HepG2 (cell line): ENCODE measurements around the gene CRISPLD2. TPM values are rescaled to one million over a fixed set of nuclear protein-coding genes. Genes with fewer than 3 reads are reported as not detected.

Experiments used
- ATAC-seq: fragments of 200-7000 bp; cut with Tn5 transposase; 3 replicates; pipeline ENCODE4 v1.9.1; 2020; ENCODE audit warnings: mild to moderate bottlenecking, moderate library complexity
- BruUV-seq: library from RNA; stranded (reverse); fragments of 400-500 nt; replicated peaks from 2 replicates; lab custom pipeline; 2021; lab: Mats Ljungman, UMichigan
- CTCF ChIA-PET: fragments of 300-600 bp; formaldehyde crosslinking; extraction: SDS; loops from one replicate; lab custom pipeline; 2021; ENCODE audit warnings: low total read pairs, inconsistent platforms, low intra/inter-chr PET ratio; lab: Yijun Ruan, JAX
- POLR2A ChIA-PET: fragments of 350-600 bp; sonication (Branson Sonifier 250); formaldehyde crosslinking; loops from one replicate; lab custom pipeline; 2020; ENCODE audit warnings: antibody characterized with exemption, inconsistent platforms; lab: Yijun Ruan, JAX
- DNase-seq: peaks from one replicate; pipeline ENCODE4 v3.0.0-alpha.2; 2015; ENCODE audit warnings: low spot score
- FAIRE-seq: peaks from 3 replicates; lab custom pipeline; 2011; peaks lifted over from hg19 to GRCh38; lab: Jason Lieb, UNC
- H2AFZ ChIP-seq: one replicate; pipeline ENCODE4 v1.6.1; 2011; ENCODE audit warnings: low read length, inconsistent platforms
- H3K27ac ChIP-seq: fragments of 300-600 bp; 3 replicates; pipeline ENCODE4 v1.8.0; 2011; ENCODE audit warnings: mixed run types, mild to moderate bottlenecking, mixed read lengths, low read length, inconsistent platforms; ENCODE audit not compliant: insufficient read depth; ENCODE audit errors: extremely low read length
- H3K27me3 ChIP-seq, 2 experiments: fragments of 200-600 bp in 1 of 2; 2 replicates in 1 of 2; 3 replicates in 1 of 2; pipeline versions ENCODE4 v1.6.0 to v1.8.0; 2011; ENCODE audit warnings: low read length in 2 of 2, mild to moderate bottlenecking in 2 of 2, moderate library complexity in 2 of 2, inconsistent platforms in 1 of 2; ENCODE audit not compliant: insufficient read depth in 2 of 2, control insufficient read depth in 1 of 2
- H3K36me3 ChIP-seq, 2 experiments: fragments of 200-600 bp in 1 of 2; replicated peaks in 1 of 2; 2 replicates in 1 of 2; 3 replicates in 1 of 2; pipeline versions ENCODE4 v1.5.1 to v1.8.0; 2011; ENCODE audit warnings: low read length in 2 of 2, inconsistent platforms in 1 of 2; ENCODE audit not compliant: insufficient read depth in 2 of 2, control insufficient read depth in 1 of 2
- H3K4me1 ChIP-seq: 2 replicates; pipeline ENCODE4 v1.5.1; 2012; ENCODE audit warnings: low read length, inconsistent platforms; ENCODE audit not compliant: insufficient read depth
- H3K4me2 ChIP-seq: 2 replicates; pipeline ENCODE4 v1.6.0; 2011; ENCODE audit warnings: low read depth, low read length, inconsistent platforms
- H3K4me3 ChIP-seq, 3 experiments: fragments of 200-600 bp in 1 of 3; sonication (generic), shearing (Covaris generic) in 1 of 3; replicated peaks in 1 of 3; 2 replicates each; pipeline ENCODE4 v1.5.1; 2011 to 2016; ENCODE audit warnings: low read length in 3 of 3, inconsistent platforms in 2 of 3, low read depth in 2 of 3, mild to moderate bottlenecking in 2 of 3, control low read depth in 1 of 3, mixed read lengths in 1 of 3; ENCODE audit not compliant: insufficient read depth in 1 of 3
- H3K79me2 ChIP-seq: one replicate; pipeline ENCODE4 v1.6.1; 2011; ENCODE audit warnings: low read length, inconsistent platforms; ENCODE audit not compliant: insufficient read depth
- H3K9ac ChIP-seq: 2 replicates; pipeline ENCODE4 v1.6.0; 2011; ENCODE audit warnings: mild to moderate bottlenecking, low read depth, low read length, inconsistent platforms; ENCODE audit not compliant: insufficient read depth
- H3K9me3 ChIP-seq: 2 replicates; pipeline ENCODE4 v1.5.1; 2012; ENCODE audit warnings: mild to moderate bottlenecking, low read length
- H4K20me1 ChIP-seq: 2 replicates; pipeline ENCODE4 v1.6.0; 2011; ENCODE audit warnings: inconsistent platforms, mild to moderate bottlenecking, low read length, moderate library complexity; ENCODE audit not compliant: insufficient read depth
- KDM6A ChIP-seq: IDR thresholded peaks from 2 replicates; pipeline ENCODE4 v1.6.1; 2016; ENCODE audit warnings: low read depth
- SIN3B ChIP-seq: fragments of 150-350 bp; IDR thresholded peaks from 2 replicates; pipeline ENCODE4 v1.6.1; 2014; ENCODE audit warnings: low read length
- SRSF9 ChIP-seq: fragments of 200-400 bp; formaldehyde crosslinking; IDR thresholded peaks from 2 replicates; pipeline ENCODE4 v1.6.1; 2018; ENCODE audit warnings: borderline replicate concordance, mild to moderate bottlenecking, low read depth, low read length; ENCODE audit not compliant: insufficient read depth, poor library complexity, severe bottlenecking
- ZFP62 ChIP-seq: sonication (generic); formaldehyde crosslinking; IDR thresholded peaks from 2 replicates; pipeline ENCODE4 v1.4.0; 2020; ENCODE audit warnings: missing genetic modification reagents
- ZNF225 ChIP-seq: sonication (generic); formaldehyde crosslinking; IDR thresholded peaks from 2 replicates; pipeline ENCODE4 v1.4.0; 2020; ENCODE audit warnings: mild to moderate bottlenecking, missing genetic modification reagents
- ZNF30 ChIP-seq: sonication (generic); formaldehyde crosslinking; IDR thresholded peaks from 2 replicates; pipeline ENCODE4 v1.5.0; 2020; ENCODE audit warnings: mild to moderate bottlenecking, missing genetic modification reagents
- ZNF629 ChIP-seq: sonication (generic); formaldehyde crosslinking; conservative IDR thresholded peaks from 2 replicates; pipeline ENCODE4 v1.5.0; 2020; ENCODE audit warnings: missing genetic modification reagents
- WGBS: methylation state at CpG from one replicate; pipeline ENCODE4 v1.1.6; 2017; ENCODE audit warnings: low lambda C conversion rate; 5-methylcytosine and 5-hydroxymethylcytosine counted together
- in situ Hi-C: cut with HindIII; loops from 2 replicates; pipeline ENCODE4 v1.10.0; 2017; ENCODE audit warnings: low pct_unique_long_range_greater_than_20kb; ENCODE audit not compliant: extremely low pct_ligation_motif_present
- intact Hi-C: fragments of 100-400 bp; cut with micrococcal nuclease; formaldehyde crosslinking; loops from one replicate; pipeline ENCODE4 v1.10.0; 2022; ENCODE audit not compliant: unreplicated experiment
- polyA plus RNA-seq, 8 experiments: library from polyadenylated mRNA; depleted of rRNA in 3 of 8; stranded (reverse) in 7 of 8; unstranded in 1 of 8; fragments of >200 nt; fragmentation: Illumina TruSeq in 4 of 8; extraction: Trizol in 4 of 8; gene quantifications; 2 replicates each; pipeline versions ENCODE4 v1.2.1 to v1.2.3, GENCODE V29; 2011 to 2016; ENCODE audit warnings: low read depth in 4 of 8, missing spikeins in 1 of 8, mixed read lengths in 1 of 8; ENCODE audit not compliant: insufficient read depth in 1 of 8
- total RNA-seq, 5 experiments: library from RNA; depleted of rRNA; stranded (reverse); fragments of >200 nt; fragmentation: Illumina TruSeq; extraction: Trizol; gene quantifications; 2 replicates each; pipeline ENCODE4 v1.2.3, GENCODE V29; 2016; ENCODE audit warnings: low read depth in 1 of 5
- TF ChIP-seq, protein P1 (sequence below): sonication (generic); formaldehyde crosslinking; IDR thresholded peaks from 2 replicates; pipeline ENCODE4 v1.5.1; 2020; ENCODE audit warnings: mild to moderate bottlenecking, moderate library complexity, missing genetic modification reagents
- TF ChIP-seq, protein P2 (sequence below): sonication (generic); formaldehyde crosslinking; IDR thresholded peaks from 2 replicates; pipeline ENCODE4 v1.4.0; 2020; ENCODE audit warnings: missing genetic modification reagents, mild to moderate bottlenecking, borderline replicate concordance

CRISPLD2 gene
- total and polyA plus RNA-seq, 2 of the 13 experiments (the other 11 are each of a cell fraction or from before 2014, with no cell fraction given), result 0.04 to 0.31 TPM

DNA sequence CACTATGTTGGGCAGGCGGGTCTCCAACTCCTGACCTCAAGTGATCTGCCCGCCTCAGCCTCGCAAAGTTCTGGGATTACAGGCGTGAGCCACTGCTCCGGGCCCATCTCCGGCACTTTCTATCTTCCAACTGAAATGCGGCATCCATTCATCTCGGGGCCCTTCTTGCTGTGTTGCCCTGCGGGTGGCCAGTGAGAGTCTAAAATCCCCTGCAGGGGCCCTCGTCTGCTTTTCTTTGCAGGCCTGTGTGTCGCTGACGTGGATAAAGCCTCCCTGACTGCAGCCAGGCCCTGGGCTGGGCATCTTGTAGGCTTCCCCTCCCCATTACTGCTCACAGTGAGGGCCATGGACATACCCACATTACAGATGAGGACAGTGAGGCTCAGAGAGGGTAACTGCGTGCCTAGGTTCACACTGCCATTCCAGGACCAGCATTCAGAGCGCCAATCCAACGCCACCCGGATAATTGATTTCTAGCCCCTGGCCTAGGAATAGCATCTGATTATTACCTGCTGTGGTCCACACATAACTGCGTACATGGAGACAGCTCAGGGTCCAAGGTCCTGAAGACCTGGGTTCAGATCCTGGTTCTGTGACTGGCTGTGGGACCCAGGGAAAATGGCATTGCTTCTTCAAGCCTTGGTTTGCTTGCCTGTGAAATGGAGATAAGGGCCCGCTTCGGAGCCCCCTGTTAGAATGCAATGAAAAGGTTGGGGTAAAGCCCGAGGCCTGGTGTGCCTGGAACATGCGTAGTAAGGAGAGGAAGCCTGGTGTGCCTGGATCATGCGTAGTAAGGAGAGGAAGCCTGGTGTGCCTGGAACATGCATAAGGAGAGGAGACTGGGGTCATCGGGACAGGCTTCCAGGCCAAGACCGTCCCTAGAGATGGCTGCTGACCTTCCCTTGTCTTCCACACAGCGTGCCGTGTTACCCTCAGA is 25.0 kb downstream of the CRISPLD2 start:
- no peak overlapping the region for H3K4me2 ChIP-seq
- in situ Hi-C loops, result no loop called here
- no peaks in the 10 kb centered on the region for H3K79me2 ChIP-seq
- peaks cover 6% of the 10 kb centered on the region; the same call in 1 of the 2 replicates for H3K4me1 ChIP-seq
- H3K27ac ChIP-seq, result no peak overlapping the region
- no peaks in the 10 kb centered on the region for H3K36me3 ChIP-seq
- intact Hi-C loops, result no loop called here
- ChIA-PET POLR2A (no interaction called here), CTCF (no interaction called here)
- no peak overlapping the region for H3K4me3 ChIP-seq
- no peaks in the 10 kb centered on the region; the same call in 1 of the 2 replicates for H4K20me1 ChIP-seq
- DNase-seq, result no peak
- H3K9ac ChIP-seq, result no peak overlapping the region
- H3K9me3 ChIP-seq, result no peaks in the 10 kb centered on the region
- peaks cover 9 to 80% of the 10 kb centered on the region in 2 experiments for H3K27me3 ChIP-seq
- no TSS peak for BruUV-seq
- no peak for FAIRE-seq
- TF ChIP-seq SRSF9 (no peak), ZNF629 (peak; percentile 27)
- H2AFZ ChIP-seq, result no peak overlapping the region
- WGBS, result 58% methylated on average over 26 of the region's 26 CpGs
- no peak for ATAC-seq

DNA sequence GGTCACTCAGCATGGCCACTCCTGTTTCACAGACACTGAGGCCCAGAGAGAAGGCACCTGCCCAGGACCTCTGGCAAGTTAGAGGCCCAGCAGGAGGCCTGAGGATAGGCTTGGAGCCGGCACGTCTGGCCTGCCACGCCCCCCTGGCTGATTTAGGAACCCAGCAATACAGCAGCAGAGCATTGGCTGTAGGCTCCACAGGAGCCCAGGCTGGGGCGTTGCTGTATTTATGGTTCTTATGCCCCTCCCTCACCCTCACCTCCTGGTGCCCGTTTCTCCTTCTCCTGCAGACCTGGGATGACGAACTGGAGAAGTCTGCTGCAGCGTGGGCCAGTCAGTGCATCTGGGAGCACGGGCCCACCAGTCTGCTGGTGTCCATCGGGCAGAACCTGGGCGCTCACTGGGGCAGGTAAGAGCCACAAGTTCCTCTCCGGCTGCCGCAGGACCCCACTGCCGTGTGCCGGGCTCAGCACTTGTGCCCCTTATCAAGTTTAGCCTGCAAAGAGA is 25.8 kb downstream of the CRISPLD2 start:
- Histone ChIP-seq H4K20me1 (no peaks in the 10 kb centered on the region; the same call in 1 of the 2 replicates), H3K27me3 (peaks cover 6 to 77% of the 10 kb centered on the region in 2 experiments; a peak in 4 of 5 replicates), H3K4me1 (peaks cover 8% of the 10 kb centered on the region), H2AFZ (no peak overlapping the region), H3K79me2 (no peaks in the 10 kb centered on the region), H3K36me3 (no peaks in the 10 kb centered on the region), H3K4me2 (no peak overlapping the region), H3K9ac (no peak overlapping the region), H3K9me3 (no peaks in the 10 kb centered on the region), H3K27ac (no peak overlapping the region), H3K4me3 (no peak overlapping the region)
- 45% methylated on average over 5 of the region's 14 CpGs for WGBS
- POLR2A ChIA-PET, result no interaction called here
- ATAC-seq, result no peak
- no peak for DNase-seq
- intact Hi-C loops (no loop called here), in situ Hi-C loops (no loop called here)
- CTCF ChIA-PET, result no interaction called here
- FAIRE-seq, result no peak
- BruUV-seq, result no TSS peak
- TF ChIP-seq ZNF30, result no peak
- TF ChIP-seq ZFP62 (CRISPR knock-in tag), result no peak
- no peak for TF ChIP-seq KDM6A (CRISPR knock-in tag)
- TF ChIP-seq, protein P1, sequence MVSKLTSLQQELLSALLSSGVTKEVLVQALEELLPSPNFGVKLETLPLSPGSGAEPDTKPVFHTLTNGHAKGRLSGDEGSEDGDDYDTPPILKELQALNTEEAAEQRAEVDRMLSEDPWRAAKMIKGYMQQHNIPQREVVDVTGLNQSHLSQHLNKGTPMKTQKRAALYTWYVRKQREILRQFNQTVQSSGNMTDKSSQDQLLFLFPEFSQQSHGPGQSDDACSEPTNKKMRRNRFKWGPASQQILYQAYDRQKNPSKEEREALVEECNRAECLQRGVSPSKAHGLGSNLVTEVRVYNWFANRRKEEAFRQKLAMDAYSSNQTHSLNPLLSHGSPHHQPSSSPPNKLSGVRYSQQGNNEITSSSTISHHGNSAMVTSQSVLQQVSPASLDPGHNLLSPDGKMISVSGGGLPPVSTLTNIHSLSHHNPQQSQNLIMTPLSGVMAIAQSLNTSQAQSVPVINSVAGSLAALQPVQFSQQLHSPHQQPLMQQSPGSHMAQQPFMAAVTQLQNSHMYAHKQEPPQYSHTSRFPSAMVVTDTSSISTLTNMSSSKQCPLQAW (CRISPR knock-in tag), result no peak
- TF ChIP-seq, protein P2, sequence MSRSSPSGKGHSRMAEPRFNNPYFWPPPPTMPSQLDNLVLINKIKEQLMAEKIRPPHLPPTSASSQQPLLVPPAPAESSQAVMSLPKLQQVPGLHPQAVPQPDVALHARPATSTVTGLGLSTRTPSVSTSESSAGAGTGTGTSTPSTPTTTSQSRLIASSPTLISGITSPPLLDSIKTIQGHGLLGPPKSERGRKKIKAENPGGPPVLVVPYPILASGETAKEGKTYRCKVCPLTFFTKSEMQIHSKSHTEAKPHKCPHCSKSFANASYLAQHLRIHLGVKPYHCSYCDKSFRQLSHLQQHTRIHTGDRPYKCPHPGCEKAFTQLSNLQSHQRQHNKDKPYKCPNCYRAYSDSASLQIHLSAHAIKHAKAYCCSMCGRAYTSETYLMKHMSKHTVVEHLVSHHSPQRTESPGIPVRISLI, result no peak
- no peak for TF ChIP-seq ZNF225 (CRISPR knock-in tag)
- no peak for TF ChIP-seq SIN3B
